ENCODE measurements around the gene GNB3.

GRCh38 chr12:6866920-6867412, 26.2 kb downstream of the GNB3 start:
- TF ChIP-seq CTCF (IDR thresholded peaks at IDR 0.05) (peak in 1 of 6 experiments; percentile 15), POLR2A (IDR thresholded peaks at IDR 0.05) (no peak)

All from thyroid gland (tissue), 4 donors.